Measurements from ENCODE around the gene LPCAT3. TPM values are rescaled to one million over a fixed set of nuclear protein-coding genes. Genes with fewer than 3 reads are reported as not detected.

LPCAT3 gene
- total RNA-seq, 1 donor from 2014 or later, result 23.0 TPM

GRCh38 chr12:6959805-6960592, 58.3 kb downstream of the LPCAT3 start:
- DNase-seq (ENCODE audit: low spot score in 2 of 2), result peak in 1 of 2 donors; percentile 60
- Histone ChIP-seq H3K27me3 (no peaks in the 10 kb centered on the region), H3K36me3 (no peaks in the 10 kb centered on the region), H3K4me1 (peaks cover 0 to 10% of the 10 kb centered on the region in 2 donors), H3K27ac (peak overlapping the region in 1 of 2 donors; percentile 53), H3K9me3 (no peaks in the 10 kb centered on the region), H3K4me3 (no peak overlapping the region)
- no peak for TF ChIP-seq CTCF (IDR thresholded peaks at IDR 0.05)
- intact Hi-C loops (cut with DNase I), result no loop called here

GRCh38 chr12:6959058-6959804, 59.0 kb downstream of the LPCAT3 start:
- Histone ChIP-seq H3K27ac (peak overlapping the region; percentile 14 to 53), H3K4me1 (peaks cover 0 to 7% of the 10 kb centered on the region in 2 donors), H3K27me3 (no peaks in the 10 kb centered on the region), H3K9me3 (no peaks in the 10 kb centered on the region), H3K4me3 (no peak overlapping the region), H3K36me3 (no peaks in the 10 kb centered on the region)
- no peak for TF ChIP-seq CTCF (IDR thresholded peaks at IDR 0.05)
- intact Hi-C loops (cut with DNase I), result no loop called here
- DNase-seq (ENCODE audit: low spot score in 2 of 2), result peak in 1 of 2 donors; percentile 72

GRCh38 chr12:6958609-6959057, 59.6 kb downstream of the LPCAT3 start:
- Histone ChIP-seq H3K4me1 (peaks cover 0 to 7% of the 10 kb centered on the region in 2 donors), H3K36me3 (no peaks in the 10 kb centered on the region), H3K4me3 (no peak overlapping the region), H3K27me3 (no peaks in the 10 kb centered on the region), H3K9me3 (no peaks in the 10 kb centered on the region), H3K27ac (peak overlapping the region; percentile 14 to 53)
- intact Hi-C loops (cut with DNase I), result no loop called here
- no peak for TF ChIP-seq CTCF (IDR thresholded peaks at IDR 0.05)
- no peak for DNase-seq (ENCODE audit: low spot score in 2 of 2)

GRCh38 chr12:6957741-6958608, 60.3 kb downstream of the LPCAT3 start:
- H3K4me1 ChIP-seq, result peaks cover 0 to 7% of the 10 kb centered on the region in 2 donors
- DNase-seq (ENCODE audit: low spot score in 2 of 2), result no peak
- H3K4me3 ChIP-seq, result no peak overlapping the region
- no peaks in the 10 kb centered on the region for H3K27me3 ChIP-seq
- intact Hi-C loops (cut with DNase I), result no loop called here
- no peak for TF ChIP-seq CTCF (IDR thresholded peaks at IDR 0.05)
- peak overlapping the region in 1 of 2 donors; percentile 22 for H3K27ac ChIP-seq
- no peaks in the 10 kb centered on the region for H3K9me3 ChIP-seq
- no peaks in the 10 kb centered on the region for H3K36me3 ChIP-seq

GRCh38 chr12:6957151-6957701, 61.0 kb downstream of the LPCAT3 start:
- intact Hi-C loops (cut with DNase I), result no loop called here
- no peak for TF ChIP-seq CTCF (IDR thresholded peaks at IDR 0.05)

More at GRCh38 chr12:6957151-6957701, 61.0 kb downstream of the LPCAT3 start:
- H3K27me3 ChIP-seq, result no peaks in the 10 kb centered on the region
- H3K9me3 ChIP-seq, result no peaks in the 10 kb centered on the region
- H3K36me3 ChIP-seq, result no peaks in the 10 kb centered on the region
- H3K27ac ChIP-seq, result no peak overlapping the region
- H3K4me3 ChIP-seq, result no peak overlapping the region
- peak in 1 of 2 donors; percentile 64 for DNase-seq (ENCODE audit: low spot score in 2 of 2)
- H3K4me1 ChIP-seq, result peaks cover 0 to 7% of the 10 kb centered on the region in 2 donors
